ENCODE results near the gene CEACAM16.

The CEACAM16 gene

GRCh38 chr19:44755219-44755618 is 56.3 kb downstream of the CEACAM16 start:
- H3K4me3 ChIP-seq (ENCODE audit: low read depth, low read length), result no peak overlapping the region
- no peak for DNase-seq (ENCODE audit: low read depth)
- TF ChIP-seq POLR2A (IDR thresholded peaks at IDR 0.05; ENCODE audit: extremely low read depth, insufficient read length) (no peak), CTCF (IDR thresholded peaks at IDR 0.05; ENCODE audit: low read depth, low read length) (no peak), MYC (IDR thresholded peaks at IDR 0.05; ENCODE audit: low read depth, low read length) (no peak), MAX (IDR thresholded peaks at IDR 0.05; ENCODE audit: low read depth, low read length) (no peak)

GRCh38 chr19:44756089-44756562 is 57.2 kb downstream of the CEACAM16 start:
- no peak for TF ChIP-seq MAX (IDR thresholded peaks at IDR 0.05; ENCODE audit: low read depth, low read length)
- TF ChIP-seq POLR2A (IDR thresholded peaks at IDR 0.05; ENCODE audit: extremely low read depth, insufficient read length), result no peak
- no peak for TF ChIP-seq MYC (IDR thresholded peaks at IDR 0.05; ENCODE audit: low read depth, low read length)
- no peak for TF ChIP-seq CTCF (IDR thresholded peaks at IDR 0.05; ENCODE audit: low read depth, low read length)
- H3K4me3 ChIP-seq (ENCODE audit: low read depth, low read length), result no peak overlapping the region
- DNase-seq (ENCODE audit: low read depth), result no peak

- no peak for DNase-seq (ENCODE audit: low read depth)
- H3K4me3 ChIP-seq (ENCODE audit: low read depth, low read length), result no peak overlapping the region
- no peak for TF ChIP-seq CTCF (IDR thresholded peaks at IDR 0.05; ENCODE audit: low read depth, low read length)
- no peak for TF ChIP-seq MYC (IDR thresholded peaks at IDR 0.05; ENCODE audit: low read depth, low read length)
- TF ChIP-seq MAX (IDR thresholded peaks at IDR 0.05; ENCODE audit: low read depth, low read length), result no peak
- no peak for TF ChIP-seq POLR2A (IDR thresholded peaks at IDR 0.05; ENCODE audit: extremely low read depth, insufficient read length)
These were observed 58.2 kb downstream of the CEACAM16 start for GRCh38 chr19:44757057-44757734.

GRCh38 chr19:44757735-44758505 is 59.0 kb downstream of the CEACAM16 start:
- H3K4me3 ChIP-seq (ENCODE audit: low read depth, low read length), result no peak overlapping the region
- no peak for DNase-seq (ENCODE audit: low read depth)
- TF ChIP-seq CTCF (IDR thresholded peaks at IDR 0.05; ENCODE audit: low read depth, low read length) (no peak), MYC (IDR thresholded peaks at IDR 0.05; ENCODE audit: low read depth, low read length) (no peak)

GRCh38 chr19:44758596-44758995 is 59.6 kb downstream of the CEACAM16 start:
- TF ChIP-seq POLR2A (IDR thresholded peaks at IDR 0.05; ENCODE audit: extremely low read depth, insufficient read length) (no peak), MYC (IDR thresholded peaks at IDR 0.05; ENCODE audit: low read depth, low read length) (no peak), CTCF (IDR thresholded peaks at IDR 0.05; ENCODE audit: low read depth, low read length) (no peak)
- DNase-seq (ENCODE audit: low read depth), result no peak
- H3K4me3 ChIP-seq (ENCODE audit: low read depth, low read length), result no peak overlapping the region

All from NB4 (cell line).